Middle frontal gyrus (tissue), 1 donor: ENCODE data around the gene ATP6V1C2.

Experiments used
- DNase-seq: peaks from one replicate; pipeline ENCODE4 v3.0.0-alpha.2; 2015; ENCODE audit warnings: low spot score; ENCODE audit errors: extremely low spot score

The ATP6V1C2 gene

DNA sequence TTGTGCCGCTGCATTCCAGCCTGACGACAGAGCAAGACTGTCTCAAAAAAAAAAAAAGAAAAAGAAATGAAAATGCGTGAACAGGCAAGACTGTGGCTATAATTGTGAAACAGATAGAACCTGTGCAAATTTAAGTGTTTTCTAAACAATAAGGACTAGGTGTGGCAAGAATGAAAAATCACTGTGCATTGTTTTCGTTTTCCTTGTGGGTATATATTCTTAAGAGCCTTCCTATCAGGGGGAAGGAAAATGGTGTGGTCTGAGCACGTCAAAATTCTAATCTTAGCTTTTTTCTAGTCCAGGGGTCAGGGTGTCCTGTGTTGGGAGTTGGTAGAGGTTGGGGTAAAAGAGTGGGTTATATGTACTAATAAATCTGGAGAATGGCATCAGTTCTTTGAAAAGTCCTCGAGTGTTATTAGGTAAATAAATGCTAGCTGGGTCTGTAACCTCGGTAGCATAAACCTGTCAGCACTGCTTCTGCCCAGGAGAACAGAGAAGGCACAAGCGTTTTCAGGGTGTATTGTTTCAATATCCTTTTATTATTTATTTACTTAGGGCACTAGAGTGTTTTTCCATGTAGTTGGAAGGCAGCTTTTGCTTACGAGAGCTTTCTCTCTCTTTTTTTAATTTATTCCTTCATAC is 11.6 kb downstream of the ATP6V1C2 start:
- DNase-seq: no peak

DNA sequence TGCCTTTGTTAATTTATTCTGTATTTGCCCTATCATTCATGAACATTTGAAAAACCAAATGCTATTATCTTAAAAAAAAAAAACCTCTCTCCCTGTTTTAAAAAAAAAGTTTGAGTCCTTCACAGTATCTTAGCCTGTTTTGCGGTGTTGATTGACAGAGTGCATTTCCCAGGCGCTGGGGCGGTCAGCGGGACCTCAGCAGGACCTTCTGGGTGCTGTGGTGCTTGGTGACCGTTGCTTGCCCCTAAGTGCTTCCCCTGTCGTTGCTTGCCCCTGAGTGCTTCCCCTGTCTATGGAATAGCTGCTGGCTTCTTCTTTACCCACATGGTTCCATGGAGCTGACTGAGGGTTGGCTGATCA is 12.1 kb downstream of the ATP6V1C2 start:
- DNase-seq: no peak

DNA sequence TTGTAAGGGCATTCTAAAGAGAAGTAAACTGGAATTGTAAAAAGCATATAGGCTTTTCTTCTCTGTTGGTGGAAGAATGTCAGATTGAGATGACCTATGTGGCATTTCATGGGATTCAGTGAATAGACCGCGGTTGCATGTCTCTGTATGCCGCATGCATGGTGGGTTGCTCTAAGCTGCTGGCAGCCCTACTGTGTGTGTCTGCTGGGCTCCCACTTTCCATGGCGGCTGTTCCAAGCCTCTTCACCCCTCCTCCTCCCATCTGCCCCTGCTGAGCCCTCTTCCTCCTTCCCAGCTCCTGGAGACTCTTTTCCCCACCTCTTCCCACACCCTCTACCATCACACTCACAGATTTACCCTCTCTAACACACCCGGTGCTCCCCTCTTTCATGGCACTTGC is 12.6 kb downstream of the ATP6V1C2 start:
- no peak for DNase-seq

DNA sequence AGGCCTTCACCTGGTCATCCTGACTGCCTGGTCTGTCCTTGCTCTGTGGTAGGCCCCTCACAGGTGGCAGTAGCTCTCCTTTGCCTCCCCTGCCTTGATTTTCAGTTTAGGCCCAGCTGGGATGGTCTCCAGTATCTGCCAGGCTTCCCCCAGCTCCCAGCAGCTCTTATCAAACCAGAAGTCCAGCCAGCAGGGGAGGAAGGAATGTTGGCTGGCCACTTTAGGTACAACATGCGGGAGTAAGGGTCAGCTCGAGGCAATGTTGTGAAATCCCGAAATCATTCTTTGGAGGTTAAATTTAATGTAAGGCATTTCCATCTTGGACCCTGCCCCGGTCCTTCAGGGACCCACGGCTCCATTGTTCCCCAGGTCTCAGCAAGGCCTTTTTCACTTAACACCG is 16.8 kb downstream of the ATP6V1C2 start:
- DNase-seq: no peak

DNA sequence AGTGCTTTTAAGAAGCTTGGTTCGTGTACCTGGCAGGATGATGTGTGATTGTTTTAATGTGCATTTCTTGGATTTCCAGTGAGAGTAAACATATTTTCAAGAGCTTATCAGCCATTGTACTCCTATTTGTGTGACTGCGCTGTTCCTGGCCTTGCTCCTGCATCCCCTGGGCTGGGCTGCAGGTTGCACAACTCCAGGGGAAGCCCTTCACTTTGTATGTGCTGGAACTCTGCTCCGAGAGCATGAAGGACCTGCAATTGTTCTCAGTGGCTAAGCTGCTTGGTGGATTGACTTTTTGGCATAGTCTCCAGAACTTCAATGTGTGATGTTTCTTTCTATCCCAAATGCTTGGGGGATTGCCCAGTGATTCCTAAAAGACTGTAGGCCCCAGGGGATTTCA is 18.8 kb downstream of the ATP6V1C2 start:
- no peak for DNase-seq

DNA sequence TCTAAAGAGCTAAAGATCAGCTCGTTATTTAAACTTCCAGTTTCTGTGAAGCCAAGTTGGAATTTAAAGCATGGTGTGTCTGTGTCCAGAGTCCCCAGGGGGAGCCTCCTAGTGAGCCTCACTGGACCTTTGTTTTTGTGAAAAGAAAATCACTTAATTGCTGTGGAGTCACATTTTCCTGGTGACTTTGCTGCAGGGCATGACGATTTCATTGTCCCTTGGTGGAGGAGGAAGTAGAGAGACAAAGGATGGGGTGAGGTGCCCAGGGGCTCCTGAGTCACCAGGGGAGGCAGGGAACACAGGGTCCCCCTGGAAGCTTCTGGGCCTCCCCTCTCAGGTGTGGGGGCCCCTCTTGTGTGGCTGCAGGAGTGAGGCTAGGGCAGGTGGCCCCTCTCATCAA is 19.7 kb downstream of the ATP6V1C2 start:
- DNase-seq: no peak

DNA sequence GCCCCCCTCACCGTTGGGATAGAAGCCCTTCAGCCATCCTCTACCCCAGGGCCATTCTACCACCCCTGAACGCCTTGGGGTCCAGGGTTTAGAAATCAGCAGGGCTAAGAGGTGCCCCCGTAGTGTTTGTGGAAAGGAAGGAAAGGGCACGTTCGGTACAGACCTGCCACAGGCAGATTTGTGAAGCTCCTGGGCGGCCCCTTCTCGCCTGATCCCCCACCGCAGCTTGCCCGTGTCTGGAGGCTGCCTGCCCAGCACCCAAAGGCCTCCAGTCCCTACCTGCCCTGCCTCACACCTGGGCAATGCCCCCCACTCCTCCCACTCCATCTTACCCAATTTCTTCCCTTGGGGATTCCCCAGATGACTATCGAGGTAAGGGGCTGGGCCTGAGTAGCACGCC is 21.2 kb downstream of the ATP6V1C2 start:
- DNase-seq: no peak

DNA sequence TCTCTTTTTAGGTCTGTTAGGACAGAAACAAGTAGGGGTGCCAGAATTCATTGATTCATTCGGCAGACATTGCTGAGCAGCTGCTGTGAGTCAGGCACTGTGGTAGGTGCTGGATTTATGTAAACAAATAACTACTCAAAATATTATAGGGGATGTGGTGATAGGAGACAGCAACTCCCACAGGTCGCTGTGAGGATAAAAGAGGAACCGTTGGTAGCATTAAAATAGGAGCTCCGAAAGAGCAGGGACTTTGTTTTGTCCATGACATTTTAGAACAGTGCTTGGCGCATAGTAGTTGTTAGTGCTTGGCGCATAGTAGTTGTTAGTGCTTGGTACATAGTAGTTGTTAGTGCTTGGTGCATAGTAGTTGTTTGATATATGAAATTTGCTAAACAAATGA is 29.2 kb downstream of the ATP6V1C2 start:
- no peak for DNase-seq

DNA sequence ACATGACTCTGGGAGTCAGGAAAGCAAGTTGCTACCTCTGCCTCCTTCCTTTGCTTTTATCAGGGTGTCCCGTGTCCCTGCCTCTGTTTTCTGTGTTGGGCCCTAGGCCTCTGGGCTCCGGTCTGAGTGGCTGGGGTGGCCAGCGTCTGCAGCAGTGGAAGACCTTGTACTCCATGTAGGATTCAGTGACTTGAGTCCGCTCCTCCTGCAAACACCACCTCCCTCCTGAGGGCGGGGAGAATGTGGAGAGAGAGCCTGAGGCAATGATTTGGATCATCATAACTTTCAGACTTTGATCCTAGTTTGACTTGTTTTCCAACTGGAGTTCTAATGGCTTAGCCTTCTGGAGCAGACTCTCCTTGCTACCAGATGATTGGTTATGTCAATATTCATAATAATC is 30.8 kb downstream of the ATP6V1C2 start:
- no peak for DNase-seq

DNA sequence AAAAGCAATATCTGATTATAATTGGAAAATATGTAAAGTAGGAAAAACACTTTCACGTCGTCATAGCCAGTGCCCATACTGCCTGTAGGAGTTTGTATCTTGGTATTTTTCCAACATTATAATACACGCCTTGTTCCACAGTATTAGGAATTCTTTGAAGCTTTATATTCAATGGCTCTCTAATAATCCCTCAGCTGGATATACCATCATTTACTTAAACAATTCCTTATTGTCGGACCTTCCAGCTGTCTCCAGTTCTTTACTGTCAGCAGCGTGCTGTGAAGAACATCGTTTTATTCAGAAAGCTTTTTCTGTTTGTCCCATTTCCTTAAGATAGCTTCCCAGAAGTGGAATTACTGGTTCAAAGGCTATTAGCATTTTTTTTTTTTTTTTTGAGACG is 31.7 kb downstream of the ATP6V1C2 start:
- DNase-seq: no peak

DNA sequence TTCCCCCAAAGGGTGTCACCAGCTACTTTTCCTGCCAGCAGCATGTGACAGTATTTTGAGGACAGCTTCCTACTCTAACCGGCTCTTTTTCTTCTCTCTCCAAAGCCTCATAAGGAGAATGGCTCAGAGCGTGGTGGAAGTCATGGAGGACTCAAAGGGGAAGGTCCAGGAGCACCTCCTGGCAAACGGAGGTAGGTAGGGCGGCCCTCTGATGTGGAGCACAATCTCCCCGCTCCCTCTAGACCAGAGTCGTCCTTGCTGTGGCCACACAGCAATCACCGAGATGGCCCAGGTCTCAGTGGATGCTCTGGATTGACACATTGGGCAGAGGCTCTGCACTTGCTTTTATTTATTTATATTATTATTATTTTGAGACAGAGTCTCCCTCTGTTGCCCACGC is 32.4 kb downstream of the ATP6V1C2 start:
- DNase-seq: no peak

DNA sequence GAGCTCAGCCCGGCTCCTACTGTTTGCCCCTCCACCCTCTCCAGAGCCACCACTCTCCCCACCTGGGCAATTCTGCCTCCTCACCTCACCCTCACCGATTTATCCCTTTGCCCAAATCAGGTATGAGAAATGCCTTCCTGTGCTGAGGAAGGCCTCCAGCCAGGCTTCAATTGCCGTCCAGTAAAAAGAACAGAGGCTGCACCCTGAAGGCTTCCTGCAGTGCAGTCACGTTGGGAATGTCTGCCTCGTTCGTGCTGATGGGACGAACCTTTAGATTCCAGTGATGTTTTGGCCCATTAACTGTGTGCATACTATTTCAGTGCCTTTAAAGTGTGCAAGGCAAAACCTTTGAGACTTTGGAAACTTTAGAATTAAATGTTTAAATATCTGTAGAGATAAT is 34.2 kb downstream of the ATP6V1C2 start:
- DNase-seq: no peak

DNA sequence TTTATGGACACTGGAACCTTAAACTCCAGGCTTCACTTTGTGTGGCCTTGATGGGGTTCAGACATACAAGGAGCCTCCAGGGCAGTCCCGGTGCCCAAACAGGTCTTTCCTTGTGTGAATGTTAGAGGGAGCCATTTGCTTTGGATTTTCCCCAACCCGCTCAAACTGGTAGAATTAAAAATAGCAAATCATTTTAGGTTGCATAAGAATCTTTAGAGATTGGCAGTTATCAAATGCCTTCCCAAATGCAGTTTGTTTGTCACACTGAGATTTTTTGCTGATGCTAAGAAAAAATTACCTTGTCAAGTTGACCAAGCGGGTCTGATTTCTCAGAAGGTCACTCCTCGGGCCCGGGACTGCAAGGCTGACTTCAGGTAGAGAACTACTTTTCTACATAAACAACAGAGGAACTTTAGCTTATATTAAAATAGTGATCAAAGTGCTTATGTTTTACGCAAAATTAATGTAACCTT is 36.4 kb downstream of the ATP6V1C2 start:
- DNase-seq: no peak

DNA sequence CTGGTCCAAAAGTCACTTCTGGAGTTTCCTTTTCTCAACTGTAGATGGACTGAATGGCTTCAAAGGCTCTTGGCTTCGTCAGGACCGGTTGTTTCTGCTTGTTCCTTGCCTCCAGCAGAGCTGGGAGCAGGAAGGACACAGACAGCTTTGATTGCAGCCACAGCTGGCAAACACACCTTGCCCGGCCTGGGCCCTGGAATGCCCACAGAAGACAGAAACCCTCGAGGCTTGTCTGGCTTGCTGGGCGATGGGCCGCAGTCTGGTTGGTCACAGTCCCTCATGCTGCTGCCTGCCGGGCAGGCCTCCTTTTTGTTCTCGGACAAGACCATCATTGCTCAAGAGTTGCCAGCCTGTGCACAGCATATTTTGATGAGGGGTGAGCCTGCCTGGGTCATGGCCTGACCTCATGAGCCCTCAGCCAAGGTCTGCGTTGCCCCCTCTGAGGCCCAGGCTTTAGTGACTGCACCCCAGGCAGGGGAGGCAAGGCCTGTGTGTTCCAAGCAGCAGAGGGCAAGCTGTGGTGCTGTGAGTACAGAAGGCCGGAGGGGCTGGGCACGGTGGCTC is 37.8 kb downstream of the ATP6V1C2 start:
- DNase-seq: no peak

DNA sequence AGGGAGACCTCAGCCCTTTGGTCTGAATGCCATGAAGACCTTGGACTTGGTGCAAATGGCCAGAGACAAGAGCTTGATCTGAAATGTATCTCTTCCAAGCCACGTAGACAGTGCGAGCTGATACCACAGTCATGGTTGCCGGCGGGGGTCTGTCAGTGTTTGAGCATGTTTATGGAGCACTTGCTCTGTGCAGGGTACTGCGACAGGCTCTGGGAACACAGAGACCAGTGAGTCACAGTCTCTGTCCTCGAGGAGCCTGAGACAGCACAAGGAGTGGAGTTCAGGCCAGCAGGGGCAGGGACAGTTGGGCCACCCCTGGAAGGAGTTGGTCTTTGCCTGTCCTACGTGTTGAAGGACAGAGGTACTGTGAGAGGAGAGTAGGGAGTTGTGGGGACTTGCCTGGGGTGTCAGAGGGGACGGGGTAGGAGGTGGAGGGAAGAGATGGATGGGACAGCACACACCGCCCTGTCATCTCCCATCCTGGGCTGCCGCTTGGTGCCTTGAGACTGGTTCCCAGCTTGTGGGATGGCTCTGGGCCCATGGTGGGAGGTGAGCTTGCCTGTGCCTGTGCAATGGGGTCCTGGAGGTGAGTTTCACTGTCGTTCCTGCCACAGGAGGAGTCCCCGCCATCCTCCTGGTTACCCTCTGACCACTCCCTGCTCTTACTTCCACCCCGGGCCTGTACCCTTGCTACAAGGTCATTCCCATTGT is 39.5 kb downstream of the ATP6V1C2 start:
- no peak for DNase-seq

DNA sequence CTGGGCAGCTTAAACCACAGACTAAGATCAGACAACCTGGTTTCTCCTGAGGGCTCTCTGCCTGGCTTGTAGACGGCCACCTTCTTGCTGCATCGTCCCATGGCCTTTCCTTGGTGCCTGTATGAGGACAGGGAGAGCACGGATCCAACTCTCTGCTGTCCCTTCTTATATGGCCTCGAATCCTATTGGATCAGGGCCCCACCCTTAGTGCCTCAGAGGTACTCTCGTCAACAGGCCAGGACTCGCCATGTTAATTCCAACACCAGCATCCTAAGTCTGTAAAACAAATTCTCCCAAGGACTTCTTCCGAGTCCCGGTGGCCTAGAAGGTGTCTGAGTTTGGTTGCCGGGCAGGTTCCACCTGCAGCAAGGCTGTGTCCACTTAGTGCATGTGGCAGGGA is 40.2 kb downstream of the ATP6V1C2 start:
- DNase-seq: no peak

DNA sequence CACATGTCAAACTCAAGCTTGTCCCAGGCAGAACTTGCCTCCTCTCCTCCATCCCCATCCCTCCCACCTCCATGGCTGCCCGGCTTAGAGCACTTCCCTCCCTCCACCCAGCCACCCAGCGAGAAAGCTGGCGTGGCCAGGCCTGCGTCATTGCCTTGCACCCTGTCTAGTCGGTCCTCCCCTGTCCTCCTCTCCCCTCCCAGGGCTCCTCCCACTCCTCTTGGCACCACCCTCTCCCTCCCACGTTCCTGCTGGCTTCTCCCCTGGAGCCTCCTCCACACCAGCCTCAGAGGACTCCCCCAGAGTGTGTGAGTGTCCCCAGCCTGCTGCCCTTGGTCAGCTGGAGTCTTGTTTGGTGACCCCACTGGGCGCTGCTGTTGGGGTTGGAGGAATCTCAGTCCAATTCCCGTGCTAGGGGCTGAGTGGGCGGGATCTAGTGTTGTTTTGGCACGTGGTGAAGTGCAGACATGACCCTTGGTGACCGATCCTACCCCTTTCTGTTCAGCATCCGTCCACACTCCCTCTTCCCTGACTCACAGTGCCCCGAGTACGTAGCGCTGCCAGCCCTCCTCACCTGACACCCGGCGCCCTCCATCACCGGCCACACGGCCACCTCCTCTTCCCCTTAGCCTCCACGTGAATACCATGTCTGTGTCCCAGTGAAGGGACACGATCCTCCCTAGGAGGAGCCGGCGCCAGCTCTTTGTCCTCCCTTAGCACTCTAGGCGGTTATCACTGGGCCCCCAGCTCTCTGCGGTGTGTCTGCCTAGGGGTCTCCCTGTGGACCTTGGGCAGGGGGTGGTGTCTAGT is 41.4 kb downstream of the ATP6V1C2 start:
- DNase-seq: no peak

DNA sequence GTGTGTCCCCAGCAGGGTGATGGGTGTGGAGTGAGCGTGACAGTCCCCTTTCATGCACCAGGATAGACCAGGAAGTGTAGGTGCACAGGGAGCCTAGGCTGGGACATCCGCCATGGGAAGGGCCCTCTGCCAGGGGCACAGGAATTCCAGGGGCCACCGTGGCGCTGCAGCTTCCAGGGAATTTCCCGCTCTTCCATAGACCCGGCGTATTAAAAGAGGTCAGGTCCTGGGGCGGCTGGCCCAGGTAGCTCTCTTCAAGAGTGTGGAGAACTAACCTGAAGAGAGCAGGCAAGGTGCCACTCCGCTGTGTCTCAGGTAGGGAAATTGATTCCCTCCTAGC is 42.0 kb downstream of the ATP6V1C2 start:
- DNase-seq: no peak

DNA sequence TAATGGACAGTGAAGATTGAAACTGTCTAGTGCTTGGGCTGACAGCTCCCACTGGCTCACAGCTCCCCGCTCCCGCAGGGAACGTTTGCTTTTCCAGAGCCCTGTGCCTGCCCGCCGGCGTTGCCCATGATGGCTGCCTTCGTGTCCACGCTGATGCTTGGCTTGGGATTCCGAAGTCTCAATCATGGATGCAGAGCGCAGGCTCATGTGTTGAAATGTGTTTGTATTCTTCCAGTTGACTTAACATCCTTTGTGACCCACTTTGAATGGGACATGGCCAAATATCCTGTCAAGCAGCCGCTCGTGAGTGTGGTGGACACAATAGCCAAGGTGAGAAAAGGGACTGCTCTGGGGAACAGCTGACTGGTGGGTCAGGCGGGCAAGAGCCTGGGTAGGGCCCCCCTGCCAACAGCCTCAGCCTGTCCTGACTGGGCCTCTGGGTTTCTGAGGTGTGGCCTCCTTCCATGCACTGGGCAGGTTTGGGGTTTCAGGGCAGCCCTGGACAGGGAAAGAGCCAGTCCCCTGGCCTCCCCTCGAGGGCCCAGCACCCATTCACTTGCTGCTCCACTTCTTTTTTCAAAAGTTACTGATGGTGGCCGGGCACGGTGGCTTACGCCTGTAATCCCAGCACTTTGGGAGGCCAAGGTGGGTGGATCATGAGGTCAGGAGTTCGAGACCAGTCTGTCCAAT is 42.8 kb downstream of the ATP6V1C2 start:
- DNase-seq: no peak

DNA sequence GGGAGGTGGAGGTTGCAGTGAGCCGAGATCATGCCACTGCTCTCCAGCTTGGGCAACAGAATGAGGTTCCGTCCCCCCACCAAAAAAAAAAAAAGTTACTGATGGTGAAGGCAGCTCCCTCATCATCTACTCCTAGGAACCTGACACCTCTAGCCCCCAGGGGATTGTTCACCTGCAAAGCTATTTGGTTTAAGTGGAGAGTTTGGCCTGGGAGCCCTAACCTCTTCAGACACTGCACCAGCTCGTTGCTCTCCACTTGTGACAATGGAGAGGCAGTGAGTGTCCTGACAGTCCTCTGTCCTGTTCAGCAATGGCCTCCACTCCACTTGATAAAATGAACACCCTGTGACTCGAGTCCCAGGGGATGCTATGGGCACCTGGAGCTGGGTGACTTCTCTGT is 43.5 kb downstream of the ATP6V1C2 start:
- DNase-seq: no peak

DNA sequence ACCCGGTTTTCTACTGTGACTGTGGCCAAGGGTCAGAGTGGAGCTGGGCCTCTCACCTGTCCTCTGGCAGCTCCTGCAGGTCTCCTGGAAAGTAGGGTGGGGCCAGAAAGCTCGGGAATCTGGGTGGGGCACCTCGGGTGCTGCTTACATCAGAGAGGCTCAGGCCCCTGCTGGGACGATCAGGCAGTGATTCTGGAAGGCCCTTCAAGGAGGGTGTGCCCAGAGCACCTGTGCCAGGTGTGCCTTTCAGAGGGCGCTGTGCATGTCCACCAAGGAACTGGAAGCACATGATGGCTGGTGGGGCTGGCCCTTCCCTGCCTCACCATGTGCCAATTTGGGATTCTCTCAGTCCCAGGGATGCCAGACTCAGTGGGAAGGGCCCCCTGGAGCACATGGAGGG is 44.0 kb downstream of the ATP6V1C2 start:
- DNase-seq: no peak

DNA sequence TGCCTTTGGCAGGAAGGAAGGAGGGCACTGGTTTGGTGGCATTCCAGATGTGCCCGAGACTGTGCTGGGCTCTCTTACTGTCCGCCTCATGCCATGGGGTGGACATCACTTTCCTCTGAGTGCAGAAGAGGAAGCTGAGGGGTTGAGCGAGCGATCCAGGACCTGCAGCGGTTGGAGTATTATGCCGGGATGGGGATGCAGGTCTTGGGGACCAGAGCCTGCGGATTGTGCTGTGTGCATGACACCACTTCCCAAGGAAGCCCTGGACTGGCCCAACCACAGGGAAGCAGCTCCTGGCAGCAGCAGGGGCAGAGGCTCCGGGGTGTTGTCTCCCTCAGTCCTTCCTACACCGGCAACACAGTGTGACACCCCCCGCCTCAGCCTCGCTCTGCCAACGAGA is 44.5 kb downstream of the ATP6V1C2 start:
- DNase-seq: no peak
